NCI-H1105 (cell line): ENCODE data around the gene SETDB1.
"Not testable (repeated sequence)": the region's sequence is repeated elsewhere in the genome, so short reads cannot be mapped to it uniquely, and the experiment has no call there.

Experiments used
- DNase-seq: peaks from one replicate; lab custom pipeline; 2025; lab: John Stamatoyannopoulos, UW

The SETDB1 gene

DNA sequence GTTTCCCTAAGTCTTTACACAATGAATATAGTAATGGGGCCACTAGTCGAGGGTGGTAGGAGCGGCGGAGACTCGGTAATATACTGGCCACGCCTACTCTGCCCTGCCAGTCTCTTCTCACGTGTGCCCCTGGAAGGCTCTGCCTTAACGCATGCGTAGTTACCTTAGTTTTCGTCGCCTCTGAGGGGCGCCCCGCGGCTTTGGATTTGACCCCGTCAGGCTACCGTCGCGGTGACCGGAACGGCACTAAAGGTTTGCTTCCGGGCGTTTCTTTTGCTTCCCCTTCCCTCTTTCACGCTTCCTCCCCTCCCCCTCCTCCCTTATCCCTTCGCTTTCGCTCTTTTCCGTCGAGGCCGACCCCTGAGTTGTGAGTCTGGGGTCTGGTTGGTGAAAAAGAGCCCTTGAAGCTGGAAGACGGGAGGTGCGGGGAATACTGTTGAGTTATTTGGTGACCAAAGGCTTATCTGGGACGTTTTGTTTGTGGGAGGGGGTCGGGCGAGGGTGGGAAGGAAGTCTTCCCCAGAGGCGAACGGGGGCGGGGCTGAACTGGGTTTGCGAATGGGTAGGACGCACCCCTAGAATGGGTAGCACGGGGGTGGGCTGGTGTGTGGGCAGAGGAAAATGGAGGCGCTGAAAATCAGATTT lies at the start of gene SETDB1:
SETDB1 (plus strand) TSS at position 267 of the 645 bp plus-strand sequence. CDS start 1,352 bp downstream, outside the sequence.
- DNase-seq: peak; percentile 99

DNA sequence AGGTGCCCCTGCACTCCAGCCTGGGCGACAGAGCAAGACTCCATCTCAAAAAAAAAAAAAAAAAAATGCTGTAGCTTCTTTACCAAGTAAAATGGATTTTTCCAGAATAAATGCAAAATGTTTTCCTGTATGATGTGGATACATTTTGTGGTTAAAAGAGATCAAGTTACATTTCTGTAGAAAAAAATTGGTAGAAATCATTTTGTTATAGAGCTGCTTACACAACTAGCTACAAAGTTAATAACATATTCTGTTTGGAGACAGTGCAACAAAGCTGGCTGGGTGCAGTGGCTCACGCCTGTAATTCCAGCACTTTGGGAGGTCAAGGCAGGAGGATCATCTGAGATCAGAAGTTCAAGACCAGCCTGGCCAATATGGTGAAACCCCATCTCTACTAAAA lies 47.2 kb upstream of the SETDB1 start:
- not testable (repeated sequence) for DNase-seq

DNA sequence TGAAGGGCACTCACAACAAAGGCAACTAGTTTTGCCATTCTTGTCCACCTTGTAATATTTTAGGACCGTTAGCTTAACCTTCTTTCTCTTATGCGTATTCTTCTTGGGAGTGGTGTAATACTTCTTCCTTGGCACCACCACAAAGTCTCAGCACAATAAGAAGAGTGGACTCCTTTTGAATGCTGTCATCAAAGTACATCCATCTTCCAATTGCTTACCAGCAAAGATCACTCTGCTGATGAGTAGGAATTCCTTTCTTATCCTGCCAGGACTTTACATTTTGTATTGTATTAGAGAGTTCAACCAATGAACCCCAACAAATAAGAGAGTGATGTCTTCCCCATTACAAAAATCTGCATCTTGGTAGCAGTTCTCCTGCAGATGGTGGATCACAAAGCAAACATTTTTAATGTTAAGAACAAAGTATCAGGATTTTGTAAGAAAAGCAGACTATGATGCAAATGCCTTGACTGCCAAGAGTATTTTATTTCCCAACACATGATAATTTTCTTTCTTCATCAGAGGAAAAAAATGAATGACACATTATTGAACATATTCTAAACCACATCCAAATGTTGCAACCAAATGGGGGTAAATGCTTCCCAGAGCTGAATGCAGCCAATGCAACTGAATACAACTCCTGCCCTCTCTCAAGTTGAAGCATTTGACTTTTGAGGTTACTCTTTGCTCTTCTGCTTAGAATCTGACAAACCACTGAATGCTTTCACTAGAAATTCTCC lies 44.7 kb upstream of the SETDB1 start:
- DNase-seq: no peak

DNA sequence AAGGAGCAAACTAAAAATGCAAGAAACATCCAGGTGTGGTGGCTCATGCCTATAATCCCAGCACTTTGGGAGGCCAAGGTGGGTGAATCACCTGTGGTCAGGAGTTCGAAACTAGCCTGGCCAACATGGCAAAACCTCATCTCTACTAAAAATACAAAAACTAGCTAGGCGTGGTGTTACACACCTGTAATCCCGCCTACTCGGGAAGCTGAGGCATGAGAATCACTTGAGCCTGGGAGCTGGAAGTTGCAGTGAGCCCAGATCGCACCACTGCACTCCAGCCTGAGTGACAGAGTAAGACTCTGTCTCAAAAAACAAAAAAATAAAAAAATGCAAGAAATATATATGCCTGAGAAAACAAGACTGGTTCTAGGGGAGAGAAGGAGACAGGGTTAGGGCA lies 43.0 kb upstream of the SETDB1 start:
- DNase-seq: not testable (repeated sequence)

DNA sequence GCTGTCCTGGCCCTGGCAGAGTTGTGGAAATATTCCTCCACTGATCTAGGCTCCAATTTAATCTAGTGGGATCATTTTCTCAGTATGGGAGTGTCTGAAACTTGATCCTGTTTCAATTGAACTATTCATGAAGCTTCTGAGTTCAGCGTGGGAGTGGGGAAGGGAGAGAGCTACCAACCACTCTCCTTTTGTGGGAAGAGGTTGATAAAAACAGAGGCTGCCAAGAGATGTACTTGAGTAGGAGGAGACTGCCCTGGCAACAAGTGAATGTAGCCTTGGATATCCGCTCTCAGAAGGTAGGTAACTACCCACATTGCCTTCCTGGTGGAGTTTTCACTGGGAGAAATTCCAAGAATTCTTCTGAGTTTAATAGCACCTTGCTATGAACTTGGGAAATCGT lies 39.1 kb upstream of the SETDB1 start, which contains the start of gene CTXND2:
CTXND2 (plus strand) TSS at position 119 of the 400 bp plus-strand sequence. CDS start 25,179 bp downstream, outside the sequence.
- DNase-seq: no peak

- no peak for DNase-seq
These were observed 37.4 kb upstream of the SETDB1 start for GRCh38 chr1:150888727-150889126.

DNA sequence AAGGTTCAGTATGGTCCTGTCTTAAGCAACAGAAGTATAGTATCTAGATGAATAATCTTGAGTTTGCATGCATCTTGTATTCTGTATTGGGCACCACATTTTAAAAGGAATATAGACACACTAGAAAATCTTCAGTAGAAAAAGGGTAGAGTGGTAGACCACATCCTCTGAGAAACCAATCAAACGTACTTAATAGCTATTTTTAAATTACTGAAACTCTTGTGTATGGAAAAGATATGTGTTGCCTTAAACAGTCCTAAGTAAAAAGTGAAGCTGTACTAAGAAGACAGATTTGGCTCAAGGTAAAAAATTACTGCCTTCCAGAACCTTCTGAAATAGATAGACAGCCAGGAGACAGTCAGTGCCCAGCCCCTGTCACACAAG lies 36.1 kb upstream of the SETDB1 start:
- no peak for DNase-seq

- no peak for DNase-seq
These were observed 32.7 kb upstream of the SETDB1 start for GRCh38 chr1:150893336-150893913.

- no peak for DNase-seq
These were observed 30.5 kb upstream of the SETDB1 start for GRCh38 chr1:150895618-150896017.

GRCh38 chr1:150899795-150900194 lies 26.4 kb upstream of the SETDB1 start:
- not testable (repeated sequence) for DNase-seq

DNA sequence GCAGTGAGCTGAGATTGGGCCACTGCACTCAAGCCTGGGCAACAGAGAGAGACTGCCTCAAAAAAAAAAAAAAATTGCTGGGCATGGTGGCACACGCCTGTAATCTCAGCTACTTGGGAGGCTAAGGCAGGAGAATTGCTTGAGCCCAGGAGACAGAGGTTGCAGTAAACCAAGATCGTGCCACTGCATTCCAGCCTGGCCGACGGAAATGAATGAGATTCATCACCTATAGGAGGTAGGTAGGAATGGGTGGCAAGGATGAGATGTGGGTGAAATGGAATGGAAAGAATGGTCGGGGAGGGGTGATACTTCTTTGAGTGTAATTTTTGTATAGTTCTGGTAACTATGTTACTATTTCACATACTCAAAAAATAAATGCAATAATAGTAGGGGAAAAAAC lies 23.8 kb upstream of the SETDB1 start:
- no peak for DNase-seq

- DNase-seq: no peak
These were observed 23.4 kb upstream of the SETDB1 start for GRCh38 chr1:150902751-150903150.

GRCh38 chr1:150905301-150905700 lies 20.9 kb upstream of the SETDB1 start:
- DNase-seq: no peak

DNA sequence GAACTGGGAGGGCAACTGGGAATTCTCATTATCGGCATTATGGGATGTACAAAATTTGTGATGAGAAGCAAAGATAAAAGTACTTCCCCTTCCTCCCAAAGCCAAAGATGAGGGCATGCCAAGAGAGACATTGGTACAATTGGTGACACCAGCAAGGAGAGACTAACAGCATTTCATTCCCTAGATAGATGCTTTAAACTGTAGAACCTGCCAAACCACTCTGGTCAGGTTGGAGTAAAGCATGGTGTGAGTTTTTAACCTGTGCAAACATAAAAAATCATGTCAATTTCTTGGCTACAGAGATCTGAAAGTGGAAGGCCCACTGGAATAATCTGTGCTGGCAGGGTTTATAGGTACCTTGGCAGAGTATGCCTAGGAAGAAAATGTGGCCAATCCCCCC lies 19.8 kb upstream of the SETDB1 start:
- no peak for DNase-seq

- no peak for DNase-seq
These were observed 19.4 kb upstream of the SETDB1 start for GRCh38 chr1:150906813-150907212.

- DNase-seq: no peak
These were observed 16.5 kb upstream of the SETDB1 start for GRCh38 chr1:150909585-150910180.

- no peak for DNase-seq
These were observed 13.5 kb upstream of the SETDB1 start for GRCh38 chr1:150912623-150913022.

DNA sequence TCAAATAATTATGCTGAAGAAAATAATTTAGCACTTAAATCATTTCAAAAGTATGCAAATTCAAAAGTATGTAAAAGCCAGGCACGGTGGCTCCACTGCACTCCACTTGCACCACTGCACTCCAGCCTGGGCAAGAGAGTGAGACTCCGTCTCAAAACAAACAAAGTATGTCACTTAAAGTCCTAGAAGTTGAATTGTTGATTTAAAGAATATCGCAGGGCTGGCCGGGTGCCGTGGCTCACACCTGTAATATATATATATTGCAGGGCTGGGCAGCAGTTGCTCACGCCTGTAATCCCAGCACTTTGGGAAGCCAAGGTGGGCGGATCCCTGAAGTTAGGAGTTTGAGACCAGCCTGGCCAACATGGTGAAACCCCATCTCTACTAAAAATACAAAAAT lies 8.8 kb upstream of the SETDB1 start:
- no peak for DNase-seq

DNA sequence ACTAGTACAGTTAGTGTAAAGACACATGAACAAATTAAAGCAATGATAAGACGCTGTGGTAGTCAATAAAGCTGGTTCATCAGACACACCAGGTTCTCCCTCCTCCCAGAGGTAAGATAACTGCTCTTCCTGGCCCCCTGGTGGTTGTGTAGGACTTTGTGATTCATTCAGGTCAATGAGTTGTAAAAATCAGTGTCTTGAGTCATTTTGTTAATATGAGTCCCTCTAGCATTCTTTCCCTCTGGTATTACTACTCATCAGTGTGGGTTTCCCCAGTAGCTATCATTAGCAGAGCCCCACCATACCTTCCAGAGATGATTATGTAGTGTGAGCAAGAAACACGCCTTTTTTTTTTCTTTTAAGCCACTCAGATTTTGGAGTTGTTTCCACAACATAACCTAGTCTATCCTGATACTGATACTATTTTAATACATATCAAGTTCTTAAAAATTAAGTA lies 3.6 kb upstream of the SETDB1 start:
- DNase-seq: peak; percentile 84

DNA sequence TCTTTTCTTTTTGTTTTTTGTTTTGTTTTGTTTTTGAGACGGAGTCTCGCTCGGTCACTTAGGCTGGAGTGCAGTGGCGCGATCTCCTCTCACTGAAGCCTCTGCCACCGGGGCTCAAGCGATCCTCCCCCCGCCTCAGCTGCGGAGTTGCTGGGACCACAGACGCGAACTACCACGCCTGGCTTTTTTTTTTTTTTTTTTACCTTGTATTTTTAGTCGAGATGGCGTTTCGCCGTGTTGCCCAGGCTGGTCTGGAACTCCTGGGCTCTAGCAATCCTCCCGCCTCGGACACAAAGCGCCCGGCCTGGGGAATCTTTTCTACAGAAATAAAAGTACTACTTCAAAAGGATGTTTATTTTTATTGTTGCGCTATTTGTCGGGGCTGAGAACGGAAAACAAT lies 1.1 kb upstream of the SETDB1 start:
- DNase-seq: no peak

DNA sequence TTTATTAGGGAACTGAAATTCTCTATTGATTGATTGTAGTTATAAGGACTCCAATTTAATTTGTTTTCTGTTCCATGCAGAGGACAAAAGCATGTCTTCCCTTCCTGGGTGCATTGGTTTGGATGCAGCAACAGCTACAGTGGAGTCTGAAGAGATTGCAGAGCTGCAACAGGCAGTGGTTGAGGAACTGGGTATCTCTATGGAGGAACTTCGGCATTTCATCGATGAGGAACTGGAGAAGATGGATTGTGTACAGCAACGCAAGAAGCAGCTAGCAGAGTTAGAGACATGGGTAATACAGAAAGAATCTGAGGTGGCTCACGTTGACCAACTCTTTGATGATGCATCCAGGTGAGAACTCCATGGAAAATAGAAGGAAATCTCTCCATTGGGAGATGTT lies 1.5 kb downstream of the SETDB1 start:
- no peak for DNase-seq

DNA sequence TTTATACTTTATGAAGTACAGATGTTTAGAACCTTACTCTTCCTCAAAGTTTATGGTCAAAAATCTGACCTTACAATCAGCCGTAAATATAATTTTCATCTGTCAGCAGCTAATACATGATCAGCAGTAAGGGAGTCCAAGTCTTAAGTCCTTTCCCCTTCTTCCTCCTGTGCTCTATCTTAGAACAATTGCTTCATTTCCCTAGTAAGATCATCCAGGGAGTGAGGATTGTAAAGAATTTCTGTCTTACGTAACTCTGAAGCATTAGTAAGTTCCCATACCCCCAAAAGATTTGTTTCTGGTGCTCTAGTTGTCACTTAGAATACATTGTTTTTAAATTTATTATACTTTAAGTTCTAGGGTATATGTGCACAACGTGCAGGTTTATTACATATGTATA lies 2.1 kb downstream of the SETDB1 start:
- DNase-seq: no peak

DNA sequence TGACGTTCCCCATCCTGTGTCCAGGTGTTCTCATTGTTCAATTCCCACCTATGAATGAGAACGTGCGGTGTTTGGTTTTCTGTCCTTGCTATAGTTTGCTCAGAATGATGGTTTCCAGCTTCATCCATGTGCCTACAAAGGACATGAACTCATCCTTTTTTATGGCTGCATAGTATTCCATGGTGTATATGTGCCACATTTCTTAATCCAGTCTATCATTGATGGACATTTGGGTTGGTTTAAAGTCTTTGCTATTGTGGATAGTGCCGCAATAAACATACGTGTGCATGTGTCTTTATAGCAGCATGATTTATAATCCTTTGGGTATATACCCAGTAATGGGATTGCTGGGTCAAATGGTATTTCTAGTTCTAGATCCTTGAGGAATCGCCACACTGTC lies 2.6 kb downstream of the SETDB1 start:
- DNase-seq: not testable (repeated sequence)
